Gastroesophageal sphincter (tissue), 3 donors: Measurements from ENCODE around the gene DNAJB12.

Source experiments
- CTCF ChIP-seq, 4 experiments: fragments of 200-600 bp in 2 of 4; fragments of 450-650 bp in 2 of 4; sonication (generic) in 1 of 4; IDR thresholded peaks; one replicate each; pipeline ENCODE4 v1.5.1; 2017 to 2019; ENCODE audit warnings: antibody characterized with exemption in 4 of 4, mild to moderate bottlenecking in 2 of 4, moderate library complexity in 2 of 4
- EP300 ChIP-seq: sonication (generic); formaldehyde crosslinking; IDR thresholded peaks from one replicate; pipeline ENCODE4 v1.6.1; 2017; ENCODE audit warnings: antibody characterized with exemption, mild to moderate bottlenecking
- POLR2A ChIP-seq, 2 donors: fragments of 450-650 bp; IDR thresholded peaks; one replicate each; pipeline ENCODE4 v1.6.1; 2017; ENCODE audit warnings: antibody characterized with exemption in 2 of 2, mild to moderate bottlenecking in 2 of 2, moderate library complexity in 1 of 2
- POLR2AphosphoS5 ChIP-seq: sonication (generic); formaldehyde crosslinking; IDR thresholded peaks from one replicate; pipeline ENCODE4 v1.6.1; 2017; ENCODE audit warnings: antibody characterized with exemption

- no peak for TF ChIP-seq CTCF (IDR thresholded peaks at IDR 0.05)
- TF ChIP-seq POLR2A (IDR thresholded peaks at IDR 0.05), result no peak
- no peak for TF ChIP-seq POLR2AphosphoS5
- TF ChIP-seq EP300, result no peak
These were observed 12.7 kb upstream of the DNAJB12 start for GRCh38 chr10:72367301-72367960.
